Embryonic facial prominence (tissue), 1 donor: ENCODE data around the gene LINGO1.

Experiments used
- DNase-seq: peaks from one replicate; pipeline ENCODE4 v3.0.0-alpha.2; 2016; ENCODE audit errors: extremely low spot score

The LINGO1 gene

DNA sequence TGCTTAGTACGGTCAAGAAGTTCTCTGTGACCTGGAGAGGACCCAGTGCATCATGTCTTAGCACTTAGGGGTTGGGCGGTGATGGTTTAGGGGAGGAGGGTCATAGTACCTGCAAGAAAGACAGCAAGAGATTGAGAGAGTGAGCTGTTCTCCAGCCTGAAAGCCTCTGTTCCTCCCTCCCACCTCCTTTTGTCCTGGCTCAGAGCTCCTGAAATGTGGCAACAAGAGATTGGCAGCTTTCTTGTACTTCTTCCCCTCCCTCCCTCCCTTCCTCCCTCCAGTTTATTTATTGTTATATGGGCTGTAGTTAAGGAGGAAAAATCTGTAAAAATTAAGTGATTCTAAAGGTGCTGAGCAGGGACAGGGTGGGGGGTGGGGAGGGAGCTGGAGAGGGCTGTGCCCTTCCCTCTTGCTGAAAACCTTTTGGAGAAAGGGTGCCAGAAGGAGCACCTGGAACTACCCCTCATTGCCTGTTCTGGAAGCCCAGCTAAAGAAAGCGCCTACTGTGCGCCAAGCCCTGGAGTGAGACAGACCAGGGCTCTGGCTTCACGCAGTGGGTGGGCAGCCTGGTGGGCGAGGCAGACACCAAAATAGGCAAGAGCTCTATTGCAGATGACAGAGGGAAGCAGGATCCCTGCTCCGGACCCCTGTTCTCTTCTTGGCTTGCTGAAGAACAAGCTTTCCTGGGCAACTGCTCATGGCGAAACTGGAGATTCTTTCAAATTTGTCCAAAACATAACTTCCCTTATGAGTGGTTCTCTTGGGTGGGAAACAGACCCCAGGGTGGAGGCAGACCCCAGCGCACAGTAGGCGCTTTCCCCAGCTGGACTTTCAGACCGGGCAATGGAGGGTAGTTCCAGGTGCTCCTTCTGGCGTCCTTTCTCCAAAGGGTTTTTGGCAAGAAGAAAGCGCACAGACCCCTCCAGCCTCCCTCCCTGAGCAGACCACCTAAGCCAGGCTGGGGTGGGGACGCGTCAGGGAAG, 35.6 kb downstream of the LINGO1 start:
- no peak for DNase-seq

DNA sequence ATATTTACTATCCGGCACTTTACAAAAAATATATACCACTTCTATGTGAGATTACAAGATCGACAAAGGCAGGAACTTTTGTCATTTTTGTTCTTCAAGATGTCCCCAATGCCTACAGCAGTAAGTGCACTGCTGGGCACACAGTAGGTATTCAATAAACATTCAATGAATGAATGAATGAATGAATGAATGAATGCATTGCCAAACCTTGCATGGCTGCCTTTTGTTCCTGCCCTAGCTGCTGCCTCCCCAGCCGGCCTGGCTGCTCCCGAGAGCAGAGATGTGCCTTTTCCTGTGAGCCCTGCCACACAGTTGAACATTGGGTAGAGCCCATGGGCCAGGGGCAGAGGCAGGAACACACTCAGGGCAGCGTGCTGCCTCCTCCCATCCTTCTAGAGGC, 37.5 kb downstream of the LINGO1 start:
- DNase-seq: no peak

DNA sequence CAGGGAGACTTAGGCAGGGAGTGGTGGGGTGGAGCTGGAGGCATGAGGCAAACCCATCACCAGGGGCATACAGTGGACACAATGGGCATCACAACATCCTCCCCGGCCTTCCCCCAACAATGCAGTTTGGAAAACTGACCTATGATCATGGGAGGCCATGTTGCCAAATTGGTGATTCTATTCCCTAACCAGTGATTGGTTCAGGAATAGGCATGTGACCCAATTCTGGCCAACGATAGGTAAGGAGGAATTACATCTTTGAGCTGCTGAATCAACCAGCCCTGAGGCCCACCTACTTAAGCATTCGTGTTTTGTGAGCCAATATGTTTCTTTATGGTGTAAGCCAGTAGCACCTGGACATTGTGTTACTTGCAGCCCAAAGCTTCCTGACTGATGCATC, 40.0 kb downstream of the LINGO1 start:
- no peak for DNase-seq

DNA sequence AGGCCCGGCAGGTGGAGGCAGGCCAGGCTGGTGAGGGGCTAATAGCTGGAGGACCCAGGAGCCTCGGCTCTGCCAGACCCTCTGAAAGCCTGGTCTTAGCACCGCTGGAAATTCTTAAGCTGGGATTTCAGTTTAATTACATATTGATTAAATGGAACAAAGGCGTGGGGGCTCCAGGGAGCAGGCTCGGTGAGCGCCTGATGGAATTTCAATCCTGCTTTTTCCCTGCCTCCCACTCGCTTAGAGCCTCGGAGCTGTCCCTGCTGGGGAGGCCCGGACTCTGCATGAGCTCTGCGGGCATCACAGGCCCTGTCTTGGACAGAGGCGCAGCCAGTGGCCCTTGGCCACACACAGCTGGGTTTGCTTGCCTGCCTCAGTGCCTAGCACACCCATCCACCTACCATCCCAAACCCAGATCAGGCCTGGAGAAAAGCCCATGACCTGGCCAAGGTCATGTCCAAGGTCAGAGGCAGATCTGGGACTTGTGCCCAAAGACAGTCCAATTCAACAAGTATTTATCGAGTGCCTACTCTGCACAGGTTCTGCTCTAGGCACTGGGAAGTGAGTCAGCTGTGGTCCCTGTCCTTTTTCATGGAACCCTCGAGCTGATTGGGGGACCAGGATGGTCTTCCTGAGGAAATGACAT, 40.6 kb downstream of the LINGO1 start:
- DNase-seq: no peak

DNA sequence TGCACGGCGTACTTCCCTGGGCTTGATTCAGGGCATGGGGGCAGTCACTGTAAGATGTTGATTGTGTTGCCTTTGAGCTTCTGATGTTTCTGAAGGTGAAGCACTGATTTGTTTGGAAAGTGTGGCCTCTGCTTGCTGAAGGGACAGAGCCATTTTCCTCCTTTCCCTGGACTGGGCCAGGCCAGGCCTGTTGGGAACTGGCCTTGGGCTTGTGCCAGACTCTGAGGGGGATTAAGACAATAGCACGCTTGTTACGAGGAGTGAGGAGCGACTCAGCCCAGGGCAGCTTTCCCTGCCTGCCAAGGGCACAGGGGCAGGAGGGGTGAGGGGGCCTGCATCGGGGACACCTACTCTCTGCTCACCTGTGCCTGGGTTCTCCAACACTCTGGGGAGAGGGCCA, 42.9 kb downstream of the LINGO1 start:
- DNase-seq: no peak

DNA sequence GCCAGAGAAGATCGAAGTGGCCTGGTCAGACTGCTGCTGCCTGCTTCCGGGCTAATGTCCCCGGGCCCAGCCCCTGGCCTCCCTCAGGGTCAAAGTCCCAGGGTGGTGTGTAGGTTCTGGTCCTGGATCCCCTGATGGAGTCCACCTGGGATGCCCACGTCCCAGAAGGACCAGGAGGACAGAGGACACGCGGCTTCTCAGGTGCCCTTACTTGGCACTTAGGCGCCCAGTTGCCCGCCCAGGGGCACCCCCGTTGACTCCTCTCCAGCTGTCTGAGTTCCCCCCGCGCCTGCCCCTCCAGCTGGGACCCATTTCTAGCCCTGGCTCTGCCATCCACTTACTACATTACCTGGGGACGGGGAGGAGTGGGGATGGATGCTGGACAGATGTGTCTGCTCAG, 44.6 kb downstream of the LINGO1 start:
- DNase-seq: no peak

DNA sequence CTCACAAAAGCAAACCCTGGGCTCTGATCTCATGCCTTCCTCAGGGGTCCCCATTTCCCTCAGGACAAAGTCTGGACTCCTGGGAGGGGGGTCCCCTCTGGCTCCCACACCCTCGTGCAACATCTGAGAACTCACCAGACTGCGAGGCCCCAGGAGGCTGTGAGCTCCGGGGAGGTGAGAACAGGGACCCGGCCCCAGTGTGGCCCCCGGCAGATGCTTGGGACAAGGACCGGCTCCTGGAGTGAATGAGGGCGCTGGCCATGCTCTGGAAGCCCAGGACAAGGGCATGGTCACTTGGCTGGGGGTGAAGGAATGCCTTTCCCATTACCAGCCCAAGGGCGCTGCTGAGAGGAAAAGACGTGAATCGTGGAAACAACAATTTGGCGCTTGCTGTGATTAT, 48.0 kb downstream of the LINGO1 start:
- no peak for DNase-seq

DNA sequence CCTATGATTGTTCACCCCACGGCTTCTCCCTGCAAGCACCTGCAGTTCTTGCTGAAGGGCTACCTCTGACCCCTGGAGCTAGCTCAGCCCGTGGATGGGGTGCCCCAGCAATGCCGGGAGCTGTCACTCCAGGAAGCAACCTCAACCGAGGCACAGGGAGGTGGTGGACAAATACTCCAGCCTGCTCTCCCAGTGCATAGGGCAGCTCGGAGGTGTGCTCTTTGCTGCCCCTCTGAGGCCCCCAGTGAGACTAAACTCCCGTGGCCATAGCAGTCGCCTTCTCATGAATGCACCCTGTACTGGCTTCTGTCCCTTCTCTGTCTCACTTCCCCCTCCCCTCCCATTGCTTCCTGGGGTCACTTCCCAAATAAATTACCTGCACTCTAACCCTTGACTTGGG, 48.5 kb downstream of the LINGO1 start:
- no peak for DNase-seq

DNA sequence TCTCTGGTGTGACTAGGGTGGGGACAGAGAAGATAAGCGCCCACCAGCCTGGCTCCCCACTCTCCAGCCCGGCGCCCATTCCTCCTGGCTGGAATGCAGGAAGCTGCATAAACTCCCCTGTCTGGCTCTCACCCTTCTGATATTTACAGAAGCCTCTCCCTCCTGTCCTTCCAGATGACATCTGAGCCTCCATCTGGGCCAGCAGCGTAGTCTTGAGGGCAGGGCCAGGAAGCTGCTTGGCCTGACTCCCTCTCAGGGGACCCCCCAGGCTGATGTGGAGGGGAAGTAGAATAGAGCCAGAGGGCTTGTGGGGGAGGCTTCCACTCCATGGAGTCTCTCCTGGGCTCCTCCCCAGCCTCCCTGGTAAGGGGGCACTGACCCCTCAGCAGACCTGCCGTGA, 49.9 kb downstream of the LINGO1 start:
- DNase-seq: no peak

DNA sequence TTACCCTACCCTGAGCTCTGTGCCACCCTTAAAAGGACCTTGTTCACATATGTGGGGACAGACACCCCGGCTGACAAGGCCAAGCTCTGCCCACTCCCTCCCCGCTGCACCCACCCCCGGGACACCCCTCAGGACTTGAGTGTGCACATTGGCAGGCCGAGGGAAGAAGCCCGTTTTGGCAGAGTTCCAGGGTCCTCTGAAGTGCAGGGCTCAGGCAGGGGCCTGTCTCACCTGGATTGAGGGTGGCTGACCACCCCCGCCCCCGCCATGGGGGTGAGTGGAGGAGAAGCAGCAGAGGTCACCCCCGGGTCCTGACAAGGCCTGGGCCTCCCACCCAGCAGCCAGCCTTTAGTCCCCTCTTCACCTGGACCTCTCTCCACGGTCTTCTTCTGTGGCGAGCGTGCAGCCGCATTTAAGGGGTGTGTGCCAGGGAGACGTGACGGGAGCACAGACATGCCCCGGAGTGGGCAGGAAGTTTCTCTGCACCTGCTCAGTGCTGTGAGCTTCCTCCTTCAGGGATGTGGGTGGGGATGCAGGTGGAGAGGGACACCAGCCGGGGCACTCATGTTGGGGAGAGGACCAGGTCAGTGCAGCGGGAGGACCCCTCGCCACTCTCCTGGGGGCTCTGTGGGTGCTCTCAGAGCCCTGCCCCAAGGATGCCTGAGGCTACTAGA, 50.7 kb downstream of the LINGO1 start:
- no peak for DNase-seq

DNA sequence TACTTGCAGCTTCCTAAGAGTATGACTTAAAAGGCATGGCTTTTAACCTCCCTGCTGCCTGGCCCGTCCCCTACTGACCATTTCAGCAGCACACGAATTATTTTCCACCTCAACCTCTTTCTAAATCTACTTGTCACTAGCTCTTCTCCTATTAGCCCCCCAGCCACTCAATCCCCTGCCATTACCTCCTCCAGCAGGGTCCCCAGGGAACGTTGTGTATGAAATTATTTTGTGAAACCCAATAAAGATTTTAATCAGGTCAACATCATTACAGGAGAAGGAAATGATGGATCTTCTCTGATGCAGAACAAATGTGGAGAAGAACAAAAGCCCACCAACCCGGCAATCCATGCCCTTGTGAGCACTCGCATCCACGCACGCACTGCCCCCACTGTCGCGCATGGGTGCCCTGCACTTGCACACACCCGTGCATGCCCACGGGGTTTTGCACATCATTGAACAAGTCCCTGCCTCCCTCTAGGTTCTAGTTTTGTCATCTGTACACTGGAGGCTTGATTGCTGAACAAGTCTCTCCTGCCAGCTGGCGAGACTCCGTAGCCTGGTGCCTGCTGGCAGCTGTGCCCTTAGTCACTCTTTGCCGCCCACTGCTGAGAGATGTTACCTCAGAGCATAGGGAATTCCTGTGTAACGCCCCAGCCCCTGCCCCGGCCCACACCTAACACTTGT, 51.6 kb downstream of the LINGO1 start:
- DNase-seq: no peak

DNA sequence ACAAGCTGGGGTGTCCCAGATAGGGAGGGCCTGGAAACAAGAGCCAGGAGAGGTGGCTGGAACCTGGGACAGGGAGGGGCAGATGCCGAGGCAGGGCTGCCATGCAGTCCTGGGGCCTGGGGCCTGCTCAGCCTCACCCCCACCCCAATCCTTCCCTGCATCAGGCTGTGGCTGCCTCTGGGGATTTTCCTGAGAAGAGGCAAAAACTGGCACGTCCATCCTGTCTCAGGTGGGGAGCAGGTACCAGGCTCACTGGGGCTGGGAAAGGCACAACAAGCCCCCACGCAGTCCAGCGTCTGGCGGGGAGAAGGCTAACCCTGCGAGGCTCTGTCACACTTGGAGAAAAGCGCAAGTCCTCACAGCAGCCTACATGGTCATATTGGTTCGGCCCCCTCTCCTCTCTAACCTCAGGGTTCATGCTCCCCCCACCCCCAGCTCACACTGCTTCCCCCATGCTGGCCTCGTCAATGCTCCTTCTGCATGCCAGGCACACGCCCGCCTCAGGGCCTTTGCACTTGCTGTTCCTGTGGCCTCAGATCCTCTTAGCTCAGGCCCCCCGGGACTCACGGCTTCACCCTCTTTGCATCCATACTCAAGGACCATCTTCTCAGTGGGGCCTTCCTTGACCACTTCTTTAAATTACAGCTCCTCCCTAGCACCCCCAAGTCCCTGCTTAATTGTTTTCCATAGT, 53.1 kb downstream of the LINGO1 start:
- DNase-seq: no peak

DNA sequence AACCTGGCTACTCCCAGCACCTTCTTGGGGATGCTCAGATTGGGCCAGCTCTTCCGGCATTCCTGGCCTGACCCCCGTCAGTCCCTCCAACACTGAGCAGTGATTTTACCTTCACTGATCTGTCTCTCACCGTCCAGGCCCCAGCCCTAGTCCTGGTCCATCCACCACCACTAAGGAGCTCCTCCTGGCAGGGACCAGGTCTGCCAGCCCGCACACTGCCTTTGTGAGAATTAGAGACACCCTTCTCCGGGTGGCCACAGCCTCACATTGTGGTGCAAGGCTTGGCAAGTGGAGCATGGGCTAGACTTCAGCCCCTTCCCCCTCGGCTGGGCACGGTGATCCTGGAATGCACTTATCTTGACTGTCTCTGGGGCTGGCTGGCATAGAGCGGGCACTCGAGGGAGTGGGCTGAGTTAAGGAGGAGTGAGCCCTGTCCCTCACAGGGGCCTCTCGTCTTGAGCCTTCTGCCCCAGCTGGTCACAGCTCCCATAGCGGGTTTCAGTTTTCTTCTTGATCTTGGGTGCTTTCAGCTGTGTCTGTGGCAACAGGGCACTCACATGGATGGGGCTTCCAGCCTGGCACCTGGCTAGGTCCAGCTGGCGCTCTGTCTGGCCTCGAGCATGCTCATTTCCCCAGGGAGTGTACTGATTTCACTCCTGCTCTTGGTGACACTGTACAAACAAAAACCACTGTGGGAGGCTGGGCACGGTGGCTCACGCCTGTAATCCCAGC, 53.9 kb downstream of the LINGO1 start:
- DNase-seq: no peak

DNA sequence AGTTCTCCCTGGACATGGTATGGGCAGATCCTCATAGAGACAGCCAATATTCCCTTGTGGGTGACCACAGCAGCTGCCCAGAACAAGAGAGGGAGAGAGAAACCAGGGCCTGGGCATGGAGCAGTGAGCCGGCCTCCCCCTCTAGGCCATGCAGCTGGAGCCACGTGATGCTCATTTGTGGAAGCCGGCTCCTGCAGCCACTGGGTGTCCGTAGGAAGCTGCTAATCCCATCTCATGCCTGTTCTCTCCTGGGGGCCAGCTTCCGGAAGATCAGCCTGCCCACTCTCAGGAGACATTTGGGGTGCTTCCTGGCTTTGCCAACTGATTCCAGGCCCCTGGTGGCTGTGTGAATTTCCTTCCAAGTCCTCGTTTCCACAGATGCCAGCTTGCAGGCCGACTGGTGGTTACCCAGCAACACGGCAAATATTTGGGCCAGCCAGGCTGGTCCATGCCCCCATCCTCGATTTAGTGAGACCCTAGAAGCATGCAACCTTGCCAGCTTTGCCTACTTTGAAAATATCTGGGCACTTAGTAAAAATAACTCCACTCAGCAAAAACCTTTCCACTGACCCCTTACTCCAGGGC, 55.3 kb downstream of the LINGO1 start:
- DNase-seq: no peak

DNA sequence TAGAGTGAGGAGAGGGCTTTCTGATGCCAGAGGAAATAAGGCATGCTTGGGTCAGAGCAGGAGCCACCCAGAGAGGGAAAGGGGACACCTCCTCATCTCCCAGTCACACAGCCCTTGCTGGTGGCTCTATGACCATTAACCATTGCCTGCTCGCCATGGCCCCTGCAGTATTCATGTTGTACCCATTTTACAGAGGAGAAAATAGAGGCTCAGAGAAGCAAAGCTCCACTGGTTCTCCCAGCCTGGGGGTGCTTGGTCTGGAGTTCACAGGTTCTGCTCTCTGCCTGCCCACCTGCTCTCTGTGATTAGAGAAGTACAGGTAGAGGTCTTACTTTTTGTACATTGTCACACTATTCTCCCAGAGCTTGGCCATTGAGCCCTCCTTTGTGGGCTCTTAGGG, 56.2 kb downstream of the LINGO1 start:
- no peak for DNase-seq

DNA sequence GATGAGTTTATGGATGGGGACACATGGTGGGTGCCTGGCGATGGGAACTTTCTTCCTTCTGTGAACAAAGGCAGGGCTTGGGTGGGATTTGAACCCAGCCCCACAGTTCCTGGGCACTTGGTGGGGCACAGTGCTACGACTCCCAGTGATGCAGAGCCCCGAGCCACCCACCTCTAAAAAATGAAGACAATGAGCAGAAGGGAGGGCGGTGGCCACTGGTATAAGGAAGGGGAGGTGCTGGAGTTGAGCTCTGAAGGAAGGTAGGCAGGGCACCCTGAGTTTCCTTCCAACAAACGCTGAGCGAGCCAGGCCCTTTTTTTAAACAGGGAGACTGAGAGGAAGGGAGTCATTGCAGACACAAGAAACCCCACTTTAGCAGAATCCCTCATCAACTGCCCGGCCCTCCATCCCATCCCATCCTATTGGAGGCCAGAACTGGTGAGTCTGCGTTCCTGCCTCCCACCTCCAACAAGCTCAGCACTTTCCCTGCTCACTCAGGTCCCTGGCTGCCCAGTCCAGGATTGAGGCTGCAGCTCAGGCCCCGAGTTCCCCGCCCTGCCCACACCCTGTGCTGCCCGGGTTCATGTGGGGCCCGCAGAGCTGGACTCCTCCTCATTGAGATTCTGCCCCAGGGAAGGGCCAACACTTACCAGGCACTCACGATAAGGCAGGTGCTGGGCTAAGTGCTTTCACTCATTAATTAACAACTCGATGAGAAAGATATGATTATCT, 57.3 kb downstream of the LINGO1 start:
- DNase-seq: no peak

DNA sequence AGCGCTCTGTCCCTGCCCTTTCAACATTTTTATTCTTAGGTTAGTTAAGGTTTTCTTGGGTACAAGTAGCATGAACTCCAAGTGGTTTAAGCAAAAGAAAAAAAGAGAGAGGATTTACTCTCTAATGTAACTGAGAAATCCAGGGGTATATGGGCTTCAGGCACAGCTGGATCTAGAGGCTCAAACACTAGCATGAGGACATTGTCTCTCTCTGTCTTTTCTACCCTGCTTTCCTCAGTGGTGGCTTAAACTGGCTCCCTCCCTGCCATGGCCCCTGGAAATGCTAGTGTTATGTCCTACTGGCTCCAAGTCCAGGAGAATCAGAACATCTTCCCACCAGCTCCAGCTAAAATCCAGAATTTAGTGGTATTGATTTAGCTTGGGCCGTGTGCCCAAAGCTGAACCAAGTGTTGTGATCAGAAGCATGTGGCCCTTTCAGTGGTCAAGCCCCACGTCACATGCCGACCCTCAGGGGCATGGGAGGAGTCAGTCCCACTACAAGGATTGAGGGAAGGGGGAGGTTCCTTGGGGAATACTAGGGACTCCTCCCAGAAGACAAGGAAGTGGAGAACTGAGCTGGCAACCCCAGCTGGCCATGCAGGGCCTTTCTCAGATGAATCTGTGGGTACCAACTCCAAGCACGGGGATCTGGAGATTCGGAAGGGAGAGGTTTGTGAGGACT, 58.0 kb downstream of the LINGO1 start:
- DNase-seq: no peak

DNA sequence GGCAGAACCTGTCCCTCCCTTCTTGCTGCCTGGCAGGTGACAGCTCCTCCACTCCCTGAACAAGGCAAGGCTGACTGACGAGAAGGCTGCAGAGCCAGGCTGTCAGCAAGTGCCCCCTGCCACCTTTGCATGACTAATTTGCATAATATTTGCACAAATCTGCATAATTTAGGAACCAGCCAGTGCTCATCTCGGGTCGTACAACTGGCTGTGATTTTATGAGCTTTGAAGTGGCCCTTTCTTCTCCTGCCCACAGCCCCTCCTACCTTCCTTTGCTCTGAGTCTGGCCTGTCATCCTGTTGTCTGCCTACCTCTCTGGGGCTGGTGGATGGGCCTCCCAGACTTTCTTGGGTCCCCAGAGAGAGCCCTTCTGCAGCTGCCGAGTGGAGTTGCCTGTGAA, 58.9 kb downstream of the LINGO1 start:
- DNase-seq: no peak

DNA sequence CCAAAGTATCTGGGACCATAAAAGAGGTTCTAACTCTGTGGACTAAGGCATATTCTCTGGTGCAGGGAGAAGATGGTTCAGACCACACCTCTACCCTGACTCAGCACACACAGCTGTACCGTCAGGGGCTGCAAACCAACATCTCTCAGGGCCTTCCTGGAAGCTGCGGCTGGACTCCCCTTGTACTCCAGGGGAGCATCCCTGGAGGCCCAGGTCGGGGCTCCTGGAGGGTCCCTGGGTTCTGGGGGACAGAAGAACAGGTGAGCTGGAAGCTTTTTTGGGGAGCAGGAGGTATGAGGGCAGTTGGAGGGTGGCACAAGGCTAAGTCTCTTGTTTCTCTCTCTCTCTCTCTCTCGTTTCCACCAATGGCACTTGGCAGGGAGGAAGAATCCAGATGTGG, 60.5 kb downstream of the LINGO1 start:
- no peak for DNase-seq
